ENCODE data around the gene BHLHA15.

BHLHA15 gene

DNA sequence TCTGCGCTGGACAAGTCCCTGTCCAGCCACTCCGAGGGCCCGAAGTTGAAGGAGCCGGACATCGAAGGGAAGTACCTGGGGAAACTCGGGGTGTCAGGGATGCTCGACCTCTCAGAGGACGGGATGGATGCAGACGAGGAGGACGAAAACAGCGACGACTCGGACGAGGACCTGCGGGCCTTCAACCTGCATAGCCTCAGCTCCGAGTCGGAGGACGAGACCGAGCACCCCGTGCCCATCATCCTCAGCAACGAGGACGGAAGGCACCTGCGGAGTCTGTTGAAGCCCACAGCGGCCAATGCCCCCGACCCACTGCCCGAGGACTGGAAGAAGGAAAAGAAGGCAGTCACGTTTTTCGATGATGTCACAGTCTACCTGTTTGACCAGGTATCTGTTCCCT is 17.1 kb upstream of the BHLHA15 start:
- TF ChIP-seq, protein P1, sequence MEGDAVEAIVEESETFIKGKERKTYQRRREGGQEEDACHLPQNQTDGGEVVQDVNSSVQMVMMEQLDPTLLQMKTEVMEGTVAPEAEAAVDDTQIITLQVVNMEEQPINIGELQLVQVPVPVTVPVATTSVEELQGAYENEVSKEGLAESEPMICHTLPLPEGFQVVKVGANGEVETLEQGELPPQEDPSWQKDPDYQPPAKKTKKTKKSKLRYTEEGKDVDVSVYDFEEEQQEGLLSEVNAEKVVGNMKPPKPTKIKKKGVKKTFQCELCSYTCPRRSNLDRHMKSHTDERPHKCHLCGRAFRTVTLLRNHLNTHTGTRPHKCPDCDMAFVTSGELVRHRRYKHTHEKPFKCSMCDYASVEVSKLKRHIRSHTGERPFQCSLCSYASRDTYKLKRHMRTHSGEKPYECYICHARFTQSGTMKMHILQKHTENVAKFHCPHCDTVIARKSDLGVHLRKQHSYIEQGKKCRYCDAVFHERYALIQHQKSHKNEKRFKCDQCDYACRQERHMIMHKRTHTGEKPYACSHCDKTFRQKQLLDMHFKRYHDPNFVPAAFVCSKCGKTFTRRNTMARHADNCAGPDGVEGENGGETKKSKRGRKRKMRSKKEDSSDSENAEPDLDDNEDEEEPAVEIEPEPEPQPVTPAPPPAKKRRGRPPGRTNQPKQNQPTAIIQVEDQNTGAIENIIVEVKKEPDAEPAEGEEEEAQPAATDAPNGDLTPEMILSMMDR (conservative IDR thresholded peaks at IDR 0.05; ENCODE audit: low read depth, low read length): no peak
- no peak for DNase-seq (ENCODE audit: low read depth)
- H3K4me3 ChIP-seq (ENCODE audit: low read length): no peak overlapping the region

DNA sequence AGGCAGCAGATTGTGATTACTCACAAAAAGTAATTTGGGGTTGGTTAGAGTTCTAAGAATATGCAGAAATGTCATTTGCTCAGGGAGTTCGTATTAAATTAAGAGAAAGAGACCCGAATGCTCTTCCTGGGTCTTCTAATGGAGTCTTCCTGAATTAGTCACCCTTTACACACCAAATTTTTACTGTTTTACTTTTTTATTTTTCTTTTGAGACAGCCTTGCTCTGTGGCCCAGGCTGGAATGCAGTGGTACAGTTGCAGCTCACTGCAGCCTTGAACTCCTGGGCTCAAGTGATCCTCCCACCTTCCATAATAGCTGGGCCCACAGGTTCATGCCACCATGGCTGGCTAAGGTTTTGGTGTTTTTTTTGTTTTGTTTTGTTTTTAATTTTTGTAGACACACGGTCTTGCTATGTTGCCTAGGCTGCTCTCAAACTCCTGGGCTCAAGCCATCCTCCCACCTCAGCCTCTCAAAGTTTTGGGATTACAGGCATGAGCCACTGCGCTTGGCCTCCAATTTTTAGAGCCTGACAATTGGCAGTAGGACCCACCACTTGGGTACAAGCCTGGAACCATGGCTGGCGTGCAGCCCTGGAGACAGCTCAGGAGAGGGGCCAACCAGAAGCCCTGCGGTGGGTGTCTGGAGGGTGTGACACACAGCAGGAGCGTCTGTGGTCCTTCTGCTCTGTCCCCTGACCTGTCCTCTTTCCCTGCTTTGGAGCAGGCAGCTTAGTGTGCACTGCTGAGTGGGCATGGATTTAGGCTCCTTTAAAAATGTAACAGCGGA is 16.4 kb upstream of the BHLHA15 start:
- no peak for DNase-seq (ENCODE audit: low read depth)
- TF ChIP-seq, protein P1 (conservative IDR thresholded peaks at IDR 0.05; ENCODE audit: low read depth, low read length): no peak
- H3K4me3 ChIP-seq (ENCODE audit: low read length): no peak overlapping the region

DNA sequence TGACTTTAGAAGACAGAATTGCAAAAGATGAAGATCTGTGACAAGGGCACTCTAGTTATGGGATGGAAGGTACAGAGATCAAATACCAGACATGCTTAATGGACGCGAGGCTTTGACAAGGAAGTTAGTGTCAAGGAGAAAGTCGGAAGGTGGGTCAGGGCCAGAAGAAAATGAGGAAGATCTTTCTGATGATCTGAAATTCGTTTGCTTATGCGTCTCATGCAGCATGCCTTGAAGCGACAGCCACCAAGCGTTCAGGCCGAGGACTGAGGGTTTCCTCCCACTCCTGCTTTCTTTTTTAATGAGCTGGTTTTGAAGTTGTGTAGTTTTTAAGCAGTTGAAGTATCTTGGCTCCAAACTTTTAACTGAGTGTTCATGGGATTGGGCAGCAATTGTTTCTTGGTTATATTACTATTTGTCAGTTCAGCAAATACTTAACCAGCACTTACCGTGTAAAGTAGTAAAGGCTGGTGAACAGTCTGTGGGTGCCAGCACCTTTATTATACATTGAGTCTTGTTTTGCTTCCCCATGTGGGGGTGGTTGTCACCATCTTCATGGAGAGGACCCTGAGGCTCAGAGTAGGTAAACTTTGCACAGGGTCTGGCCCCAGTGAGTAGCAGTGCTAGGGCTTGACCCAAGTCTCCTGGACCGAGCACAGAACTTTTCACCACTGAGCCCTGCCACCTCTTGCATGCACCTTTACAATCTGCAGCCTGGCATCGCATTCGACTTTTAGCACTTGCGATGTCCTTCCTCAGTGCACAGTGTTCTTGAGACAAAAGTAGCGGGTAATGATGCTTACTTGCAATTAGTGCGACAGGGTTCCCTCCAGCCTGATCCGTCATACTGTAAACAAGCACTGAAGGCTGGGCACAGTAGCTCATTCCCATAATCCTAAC is 14.3 kb upstream of the BHLHA15 start:
- DNase-seq (ENCODE audit: low read depth): no peak
- TF ChIP-seq, protein P1 (conservative IDR thresholded peaks at IDR 0.05; ENCODE audit: low read depth, low read length): no peak
- H3K4me3 ChIP-seq (ENCODE audit: low read length): no peak overlapping the region

DNA sequence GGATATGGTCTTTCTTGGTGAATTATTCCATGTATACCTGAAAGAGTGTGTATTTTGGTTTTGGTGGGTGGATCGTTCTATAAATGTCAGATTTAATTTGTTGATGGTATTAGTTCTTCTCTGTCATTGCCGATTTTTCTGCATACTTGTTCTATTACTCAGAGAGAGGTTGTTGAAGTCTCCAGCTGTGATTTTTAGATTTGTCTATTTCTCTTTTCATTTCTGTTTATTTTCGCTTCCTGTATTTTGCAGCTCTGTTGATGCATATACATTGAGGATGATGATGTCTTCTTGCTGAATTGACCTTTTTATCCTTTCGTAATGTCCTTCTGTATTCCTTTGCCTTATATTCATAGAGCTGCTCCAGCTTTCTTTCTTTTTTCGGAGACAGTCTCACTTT is 12.1 kb upstream of the BHLHA15 start:
- TF ChIP-seq, protein P1 (conservative IDR thresholded peaks at IDR 0.05; ENCODE audit: low read depth, low read length): no peak
- DNase-seq (ENCODE audit: low read depth): no peak
- H3K4me3 ChIP-seq (ENCODE audit: low read length): no peak overlapping the region

DNA sequence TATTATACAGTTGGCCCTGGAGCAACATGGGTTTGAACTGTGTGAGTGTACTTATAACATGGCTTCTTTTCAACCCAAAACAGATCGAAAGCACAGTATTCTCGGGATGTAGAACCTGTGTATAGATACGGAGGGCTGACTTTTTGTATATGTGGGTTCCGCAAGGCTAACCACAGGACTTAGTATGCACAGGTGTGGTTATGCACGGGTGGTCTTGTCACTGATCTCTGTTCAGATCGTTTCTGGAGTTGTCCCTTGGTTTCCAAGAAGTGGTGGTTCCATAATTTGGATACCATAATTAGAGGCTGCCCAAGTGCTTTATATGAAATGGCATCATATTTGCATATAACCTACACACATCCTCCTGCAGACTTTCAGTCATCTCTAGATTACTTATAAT is 10.9 kb upstream of the BHLHA15 start:
- no peak for DNase-seq (ENCODE audit: low read depth)
- TF ChIP-seq, protein P1 (conservative IDR thresholded peaks at IDR 0.05; ENCODE audit: low read depth, low read length): no peak
- H3K4me3 ChIP-seq (ENCODE audit: low read length): no peak overlapping the region

DNA sequence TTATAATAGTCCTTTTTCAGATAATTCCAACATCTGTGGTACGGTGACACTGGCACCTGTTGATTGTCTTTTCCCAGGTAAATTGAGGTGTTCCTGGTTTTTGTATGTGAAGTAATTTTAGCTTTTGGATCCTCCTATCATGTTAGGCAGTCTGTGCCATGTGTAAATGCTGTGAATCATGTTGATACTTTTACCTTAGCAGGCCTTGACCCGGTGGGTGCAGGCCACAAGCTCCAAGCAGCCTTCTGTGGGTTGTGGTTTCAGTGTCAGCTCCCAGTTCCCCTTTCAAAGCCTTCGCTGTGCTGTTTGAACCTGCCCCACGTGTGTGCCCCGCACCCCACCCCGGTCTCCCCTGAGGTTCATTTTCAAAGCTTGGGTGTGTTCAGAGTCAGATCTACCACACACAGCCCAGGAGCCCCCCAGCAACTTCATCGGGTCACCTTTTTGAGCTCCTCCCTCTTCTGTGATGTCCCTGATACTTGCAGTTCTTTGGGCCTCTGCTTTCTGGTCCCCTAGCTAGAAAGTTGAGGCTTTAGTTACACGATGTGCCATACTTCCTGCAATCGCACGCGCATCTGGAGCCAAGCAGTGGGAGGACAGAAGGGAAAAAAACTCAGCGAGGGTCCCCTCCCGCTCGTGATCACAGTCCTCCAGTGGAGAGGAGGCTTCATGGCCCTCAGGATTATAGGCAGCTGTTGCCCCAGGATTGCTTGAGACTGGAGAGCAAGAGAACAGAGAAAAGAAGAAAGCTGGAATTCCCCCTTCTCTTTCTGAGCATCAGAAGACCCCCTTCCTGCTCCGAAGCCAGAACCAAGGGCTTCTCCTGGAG is 8.7 kb upstream of the BHLHA15 start:
- no peak for DNase-seq (ENCODE audit: low read depth)
- no peak overlapping the region for H3K4me3 ChIP-seq (ENCODE audit: low read length)
- TF ChIP-seq, protein P1 (conservative IDR thresholded peaks at IDR 0.05; ENCODE audit: low read depth, low read length): no peak

Measured in retinal pigment epithelial cell (primary cell).